H1 (cell line): ENCODE results near the gene KANSL1. TPM values are rescaled to one million over a fixed set of nuclear protein-coding genes. Genes with fewer than 3 reads are reported as not detected.

ENCODE experiments used
- CHD7 ChIP-seq: fragments of 300-600 bp; sonication (generic); IDR thresholded peaks from 2 replicates; pipeline ENCODE4 v1.7.1; 2012; ENCODE audit warnings: low read length, moderate library complexity, mild to moderate bottlenecking, inconsistent platforms; ENCODE audit not compliant: insufficient replicate concordance
- EZH2 ChIP-seq: fragments of 200-600 bp; sonication (generic); IDR thresholded peaks from 2 replicates; pipeline ENCODE4 v1.7.1; 2012; ENCODE audit warnings: low read depth, mild to moderate bottlenecking, moderate library complexity, low read length, inconsistent platforms; ENCODE audit not compliant: severe bottlenecking
- HDAC6 ChIP-seq: IDR thresholded peaks from one replicate; pipeline ENCODE4 v1.7.1; 2012; ENCODE audit warnings: low read depth, mild to moderate bottlenecking, inconsistent platforms, low read length, moderate library complexity
- KDM5A ChIP-seq: fragments of 200-600 bp; IDR thresholded peaks from 2 replicates; pipeline ENCODE4 v1.7.1; 2012; ENCODE audit warnings: mild to moderate bottlenecking, low read length, inconsistent platforms, mixed read lengths
- SRF ChIP-seq: IDR thresholded peaks from 2 replicates; pipeline ENCODE4 v1.6.1; 2011; ENCODE audit warnings: mild to moderate bottlenecking, low read depth, low read length, moderate library complexity
- polyA plus RNA-seq, 7 experiments: library from polyadenylated mRNA; depleted of rRNA in 3 of 7; stranded (reverse) in 5 of 7; unstranded in 2 of 7; fragments of >200 nt in 5 of 7; fragments of 200-250 nt in 2 of 7; gene quantifications; 1 replicate in 5 of 7; 2 replicates in 1 of 7; 4 replicates in 1 of 7; pipeline versions ENCODE4 v1.2.1 to v1.2.3, GENCODE V29; 2011 to 2013; ENCODE audit warnings: missing spikeins in 2 of 7, mixed read lengths in 2 of 7
- total RNA-seq: library from RNA; stranded (reverse); fragmentation: NEBNext Ultra II Directional; extraction: Animal tissue kit (Norgen Biotek cat#: 25700); gene quantifications from 2 replicates; pipeline ENCODE4 v1.2.1, GENCODE V29; 2021

The KANSL1 gene
- total and polyA plus RNA-seq, 2 of the 8 experiments (the other 6 are each of a cell fraction or from before 2014, with no cell fraction given): 34.0 to 128 TPM

- TF ChIP-seq CHD7: no peak
- TF ChIP-seq KDM5A: no peak
- no peak for TF ChIP-seq EZH2
- TF ChIP-seq HDAC6: no peak
- no peak for TF ChIP-seq SRF
- TF ChIP-seq, all 59 proteins: peak for 0
Measured at GRCh38 chr17:46123607-46124006, 69.6 kb downstream of the KANSL1 start (continued).
